DMS114 treated with DMSO at 0.1 percent for 48 hours (cell line): Measurements from ENCODE around the gene CELF2.

ENCODE experiments used
- DNase-seq: peaks from one replicate; lab custom pipeline; 2025; ENCODE audit not compliant: unreplicated experiment; lab: John Stamatoyannopoulos, UW

The CELF2 gene

DNA sequence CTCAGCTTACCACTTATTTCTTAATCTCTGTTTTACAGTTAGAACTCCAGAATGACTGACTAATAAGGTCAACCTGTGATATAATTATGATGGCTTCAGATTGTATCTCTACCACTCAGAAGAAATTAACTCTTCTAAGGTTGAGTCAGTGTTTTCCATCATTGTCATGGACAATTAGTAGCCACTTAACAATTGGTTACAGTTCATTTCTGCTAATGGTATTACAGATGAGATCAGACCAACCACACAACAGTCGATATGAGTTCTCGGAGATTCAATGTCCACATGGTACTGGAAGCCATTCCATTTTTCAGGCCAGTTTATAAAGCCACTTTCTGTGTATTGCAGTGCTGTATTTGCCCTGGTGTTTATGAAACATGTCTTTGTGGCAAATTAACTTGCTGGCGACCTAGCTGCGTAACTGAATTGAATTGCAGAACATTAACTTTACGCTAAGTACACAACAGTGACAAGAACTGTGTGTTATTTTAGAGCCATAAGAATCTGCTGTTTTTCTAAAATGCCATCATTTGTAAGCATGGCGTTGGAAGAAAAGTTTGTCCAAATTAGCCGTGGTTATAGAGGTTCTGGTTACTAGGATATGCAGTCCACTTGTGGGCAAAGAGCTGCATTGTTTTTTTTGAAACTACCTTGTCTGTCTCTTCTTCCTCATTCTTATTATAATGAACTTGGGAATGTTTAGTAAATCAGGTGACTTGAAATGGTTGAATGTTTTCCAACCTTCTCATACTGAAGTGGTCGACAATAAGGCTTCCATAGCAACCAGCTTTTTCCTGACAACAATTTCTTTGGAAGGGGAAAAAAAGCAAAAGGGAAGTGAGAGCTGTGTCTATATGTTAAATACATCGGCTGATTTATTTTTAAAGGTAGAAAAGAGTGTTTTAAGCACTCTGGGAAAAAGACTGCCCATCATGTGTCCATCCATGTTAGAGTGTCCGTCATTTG is 76.4 kb downstream of the CELF2 start:
- DNase-seq: no peak

DNA sequence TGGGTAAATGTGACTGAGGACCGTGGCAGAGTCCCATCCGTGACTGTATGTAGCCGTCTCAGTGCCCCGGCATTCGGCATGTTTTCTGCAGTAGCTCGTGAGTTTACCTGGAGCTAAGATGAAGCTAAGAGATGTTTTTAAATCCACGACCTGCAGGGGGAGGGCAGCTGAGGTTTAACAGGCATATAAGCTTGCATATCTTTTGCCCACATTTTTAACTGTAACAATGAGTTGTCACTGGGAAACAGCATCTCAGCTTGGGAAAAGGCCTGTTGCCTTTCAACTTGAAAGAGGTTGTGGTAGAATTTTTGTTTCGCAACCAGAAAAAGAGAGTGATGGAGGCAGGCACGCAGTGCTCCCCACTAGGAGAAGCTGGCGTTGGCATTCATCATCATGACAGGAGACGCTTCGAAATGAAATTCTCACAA is 77.7 kb downstream of the CELF2 start:
- no peak for DNase-seq

DNA sequence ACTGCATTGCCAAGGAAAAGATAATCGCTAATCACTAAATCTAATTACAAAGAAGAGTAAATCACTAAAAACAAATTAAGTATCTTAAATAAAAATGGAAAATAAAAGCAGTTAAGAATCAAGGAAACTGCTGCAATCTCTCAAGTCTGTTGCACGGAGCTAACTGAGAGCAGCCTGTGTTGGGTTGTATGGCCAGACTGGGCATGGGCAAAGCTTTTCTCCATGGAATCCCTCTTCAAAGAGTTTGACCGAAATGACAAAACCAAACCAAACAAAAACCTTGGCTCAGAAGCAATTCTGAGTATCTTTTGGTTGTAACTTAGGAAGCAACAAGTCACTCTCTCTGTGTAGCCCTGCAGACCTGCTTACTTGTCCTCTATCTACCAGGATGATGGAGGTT is 78.8 kb downstream of the CELF2 start:
- no peak for DNase-seq

DNA sequence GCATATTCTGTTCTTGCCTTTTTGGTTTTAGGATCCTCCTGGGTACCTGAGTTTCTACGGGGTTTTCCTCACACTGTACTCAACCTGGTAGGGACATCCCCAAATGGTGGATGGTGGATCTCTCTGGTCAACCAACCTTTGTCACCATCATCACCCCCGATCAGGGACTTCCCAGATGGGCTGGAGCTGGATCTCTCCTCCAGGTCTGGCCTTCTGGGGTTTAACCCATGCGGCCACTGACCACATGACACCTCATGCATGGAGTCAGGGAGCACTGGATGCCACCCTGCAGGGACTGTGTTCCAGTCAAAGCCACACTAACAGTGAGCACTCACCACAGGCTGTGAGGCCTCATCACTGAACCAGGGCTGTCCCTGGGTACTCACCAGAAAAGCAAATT is 80.0 kb downstream of the CELF2 start:
- no peak for DNase-seq

DNA sequence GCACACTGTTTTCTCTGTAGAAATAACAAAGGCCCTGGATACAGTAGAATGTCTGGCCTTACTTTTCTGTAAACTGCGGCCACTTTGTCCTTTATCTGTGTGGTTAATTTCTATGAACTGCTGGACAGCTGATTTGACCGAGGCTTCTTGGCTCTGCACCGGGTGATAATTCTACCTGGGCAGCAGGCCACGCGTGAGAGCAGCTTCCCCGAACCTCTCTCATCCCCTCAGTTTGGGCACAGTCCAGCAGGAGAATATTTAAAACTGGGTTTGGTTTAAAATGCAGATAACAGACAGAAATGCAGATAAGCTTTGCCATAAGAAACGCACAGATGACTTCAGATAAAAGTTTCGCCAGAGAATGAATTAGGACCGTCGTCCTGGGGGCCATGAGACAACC is 81.0 kb downstream of the CELF2 start:
- no peak for DNase-seq

DNA sequence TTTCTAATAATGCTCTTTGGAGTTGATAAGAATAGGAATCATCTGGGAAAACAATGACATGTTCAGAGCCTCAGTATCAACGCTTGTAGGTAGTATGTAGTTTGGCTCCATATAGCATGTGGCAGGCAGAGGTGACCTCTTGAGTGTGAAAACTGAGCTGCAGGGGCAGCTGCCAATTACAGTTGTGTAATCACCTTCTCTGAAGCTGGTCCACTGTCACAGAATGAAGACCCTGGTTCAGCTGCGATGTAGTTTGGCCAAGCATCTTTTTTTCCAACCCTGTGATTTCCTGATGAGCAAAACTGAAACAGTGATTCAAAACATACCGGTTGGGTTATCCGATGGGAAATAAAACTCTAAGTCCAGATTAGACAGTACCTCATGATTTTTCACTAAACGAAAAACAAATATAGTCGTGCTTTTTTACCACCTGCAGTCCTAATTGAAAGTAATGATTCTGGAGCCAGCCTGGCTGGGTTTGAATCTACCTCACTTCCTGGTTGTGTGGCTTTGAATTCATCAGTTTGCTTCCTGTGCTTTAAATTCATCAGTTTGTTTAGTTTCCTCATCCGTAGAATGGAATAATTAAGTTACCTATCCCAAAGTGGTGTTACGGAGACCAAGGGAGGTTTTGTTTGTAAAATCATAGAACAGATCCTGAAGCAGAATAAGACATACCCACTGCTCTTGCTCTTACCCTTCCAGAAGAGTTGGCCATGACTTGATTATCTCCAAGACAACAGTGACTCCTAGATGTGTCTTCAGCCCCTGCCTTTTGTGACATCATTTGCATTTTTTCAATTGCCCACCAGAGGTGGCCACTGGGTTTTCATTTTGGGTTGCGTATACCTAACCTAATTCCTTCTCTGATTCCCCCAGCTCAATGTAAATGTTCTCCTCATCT is 87.4 kb downstream of the CELF2 start:
- DNase-seq: no peak

DNA sequence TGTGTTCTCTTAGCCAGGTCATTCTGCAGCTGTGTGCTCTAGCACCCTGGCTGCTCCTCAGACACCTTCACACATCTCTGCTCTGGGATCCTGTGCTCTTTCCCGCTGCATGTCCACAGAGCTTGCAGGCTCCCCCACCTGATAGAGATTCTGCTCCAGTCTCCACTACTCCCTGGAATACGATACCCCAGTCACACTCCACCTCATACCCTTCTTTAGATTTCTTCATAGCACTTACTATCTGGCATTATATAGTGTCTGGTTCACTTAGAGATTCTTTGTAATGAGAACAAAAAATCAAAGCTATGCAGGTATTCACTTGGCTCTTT is 88.0 kb downstream of the CELF2 start:
- no peak for DNase-seq

DNA sequence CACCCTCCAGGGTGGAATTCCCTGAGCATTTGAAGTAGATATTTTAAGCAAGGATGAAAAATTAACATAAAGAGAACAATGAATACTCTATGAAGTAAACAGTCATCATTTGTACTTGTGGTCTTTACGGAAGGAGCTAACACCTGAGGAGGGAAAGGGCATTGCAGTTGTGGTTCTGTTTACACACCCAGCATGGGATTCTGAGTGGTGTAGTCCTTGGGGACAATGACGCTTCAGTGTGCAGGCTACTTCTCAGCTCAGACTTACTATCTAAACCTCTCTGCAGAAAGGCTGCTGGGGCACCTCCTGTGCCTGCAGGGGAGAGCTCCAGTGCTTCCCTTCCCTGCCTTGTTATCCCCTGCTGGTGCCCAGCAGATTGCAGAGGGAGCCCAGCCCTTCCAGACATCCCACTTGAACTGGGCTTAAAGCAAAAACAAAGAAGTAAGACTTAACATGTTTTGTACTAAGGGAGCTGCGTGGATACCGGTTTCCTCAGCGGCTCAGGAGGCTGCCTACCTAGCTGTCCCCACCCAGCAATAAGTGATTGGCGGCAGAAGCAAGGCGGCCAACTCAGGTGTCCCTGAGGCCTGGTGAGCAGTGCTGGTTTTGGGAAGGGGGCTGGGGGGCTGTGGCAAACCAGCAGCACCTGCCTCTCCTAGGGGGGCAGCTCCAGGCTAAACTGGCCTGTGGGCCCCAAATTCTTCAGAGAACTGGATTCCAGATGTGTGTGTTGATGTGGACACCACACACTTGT is 89.1 kb downstream of the CELF2 start:
- DNase-seq: no peak

DNA sequence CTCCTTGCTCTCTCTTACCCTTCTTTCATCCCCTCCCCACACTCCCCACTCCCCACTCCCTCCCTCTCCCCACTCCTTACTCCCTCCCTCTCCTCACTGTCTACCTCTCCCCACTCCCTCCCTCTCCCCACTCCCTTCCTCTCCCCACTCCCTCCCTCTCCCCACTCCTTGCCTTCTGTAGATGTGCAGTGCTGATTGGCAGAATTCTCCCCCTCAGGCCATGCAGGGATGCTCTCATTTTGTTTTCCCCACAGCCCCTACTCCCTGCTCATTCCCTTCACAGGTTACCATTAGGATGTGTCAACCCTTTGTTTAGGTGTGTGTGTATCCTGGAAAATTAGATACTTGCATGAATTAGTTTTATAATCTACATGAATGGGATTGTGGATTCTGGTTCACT is 90.3 kb downstream of the CELF2 start:
- no peak for DNase-seq

DNA sequence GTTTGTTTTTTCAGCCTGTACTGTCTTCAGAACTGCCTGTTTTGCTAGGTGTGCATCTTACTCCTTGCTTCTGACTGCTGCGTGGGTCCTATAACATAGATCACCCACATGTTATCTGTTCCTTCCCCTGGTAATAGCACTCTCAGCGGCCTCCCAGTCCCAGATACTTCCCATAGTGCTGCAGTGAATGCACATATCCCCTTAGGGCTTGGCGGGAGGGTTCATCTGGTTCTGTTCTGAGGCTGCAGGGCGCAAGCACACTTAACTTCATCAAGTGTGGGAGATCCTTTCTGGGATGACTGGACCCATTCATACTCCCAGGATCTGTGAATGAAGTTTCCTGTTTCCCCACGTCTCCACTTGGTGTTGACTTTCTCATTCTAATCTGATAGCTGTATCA is 90.7 kb downstream of the CELF2 start:
- no peak for DNase-seq

DNA sequence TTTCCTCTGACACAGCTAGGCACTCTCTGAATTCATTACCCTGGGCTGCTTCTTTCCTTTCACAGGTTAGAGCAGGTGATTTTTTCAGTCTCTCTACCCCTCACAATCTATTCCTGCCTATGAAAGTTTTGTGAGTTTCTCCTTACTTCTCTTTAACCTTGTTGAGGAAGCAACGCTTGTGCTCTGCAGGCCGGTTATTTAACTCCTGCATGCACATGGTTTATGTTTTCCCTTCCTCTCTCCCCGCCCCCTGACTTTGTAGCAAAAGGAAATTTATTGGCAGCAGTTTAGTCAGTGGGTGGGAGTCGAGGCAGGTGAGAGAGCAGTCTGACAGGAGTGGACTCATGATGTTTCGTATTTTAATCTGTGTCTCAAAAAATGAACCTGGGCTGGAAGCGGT is 91.9 kb downstream of the CELF2 start:
- no peak for DNase-seq

DNA sequence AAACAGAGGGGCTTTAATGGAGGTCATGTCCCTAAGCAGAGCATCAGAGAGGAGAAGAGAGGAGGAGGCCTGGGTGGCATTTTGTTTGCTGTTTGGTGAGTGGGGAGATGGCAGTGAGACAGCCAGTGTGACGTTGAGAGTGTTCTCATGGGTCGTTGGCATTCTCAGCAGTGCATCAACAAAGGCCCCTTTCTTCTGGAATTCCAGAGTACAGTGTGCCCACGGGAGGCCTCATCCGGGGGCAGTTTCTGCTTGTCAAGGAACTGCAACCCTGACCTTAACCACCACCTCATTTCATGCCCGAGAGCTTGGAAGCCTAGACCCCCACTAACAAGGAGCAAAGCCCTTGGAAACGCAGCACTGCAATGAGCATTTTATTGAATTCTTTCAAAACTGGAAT is 92.9 kb downstream of the CELF2 start:
- DNase-seq: no peak

DNA sequence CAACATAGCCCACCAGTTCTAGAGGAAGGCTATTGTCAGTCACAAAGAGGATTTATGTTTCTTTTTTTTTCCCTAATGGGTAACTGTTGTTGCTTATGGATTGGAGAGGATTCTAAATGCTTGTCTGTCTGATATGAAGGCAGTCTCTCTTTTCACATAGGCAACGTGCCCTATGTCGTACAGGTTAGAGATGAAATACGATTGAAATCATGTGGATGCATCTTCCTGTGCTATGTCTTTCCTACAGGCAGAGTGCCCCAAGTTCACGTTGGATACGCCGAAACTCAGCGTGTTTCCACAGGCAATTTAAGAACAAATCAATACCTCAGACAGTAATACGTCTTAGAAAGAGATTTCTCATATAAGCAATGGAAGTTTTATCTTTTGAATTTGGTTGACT is 93.8 kb downstream of the CELF2 start:
- DNase-seq: no peak

DNA sequence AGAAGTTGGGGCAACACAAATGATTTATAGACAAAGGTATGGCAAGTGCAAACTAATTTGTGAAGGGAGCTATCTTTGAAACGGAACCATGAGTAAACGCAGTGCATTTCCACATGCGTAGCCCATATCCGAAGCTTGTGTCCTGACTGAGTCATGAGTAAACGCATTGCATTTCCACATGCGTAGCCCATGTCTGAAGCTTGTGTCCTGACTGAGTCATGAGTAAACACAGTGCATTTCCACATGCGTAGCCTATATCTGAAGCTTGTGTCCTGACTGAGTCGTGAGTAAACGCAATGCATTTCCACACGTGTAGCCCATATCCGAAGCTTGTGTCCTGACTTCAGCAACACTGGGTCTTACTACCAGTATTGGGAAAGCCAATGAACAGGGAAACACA is 95.0 kb downstream of the CELF2 start:
- DNase-seq: no peak

DNA sequence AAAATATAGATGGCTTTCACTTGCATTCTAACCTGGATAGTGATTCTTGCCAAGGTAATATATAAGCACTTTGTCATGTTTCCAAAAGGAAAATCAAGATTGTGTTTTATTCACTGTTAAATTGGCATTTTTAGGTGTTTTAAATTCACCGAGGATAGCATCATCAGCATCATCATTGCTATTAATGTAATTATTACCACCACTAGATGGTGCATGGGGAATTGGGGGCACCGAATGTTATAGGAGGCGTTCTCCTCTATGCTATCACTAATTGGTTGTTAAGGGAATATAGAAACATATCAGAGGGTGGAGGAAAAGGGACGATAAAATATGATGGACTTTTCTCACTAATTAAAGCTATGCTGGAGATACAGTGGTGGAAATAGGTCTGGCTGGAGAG is 95.5 kb downstream of the CELF2 start:
- no peak for DNase-seq

DNA sequence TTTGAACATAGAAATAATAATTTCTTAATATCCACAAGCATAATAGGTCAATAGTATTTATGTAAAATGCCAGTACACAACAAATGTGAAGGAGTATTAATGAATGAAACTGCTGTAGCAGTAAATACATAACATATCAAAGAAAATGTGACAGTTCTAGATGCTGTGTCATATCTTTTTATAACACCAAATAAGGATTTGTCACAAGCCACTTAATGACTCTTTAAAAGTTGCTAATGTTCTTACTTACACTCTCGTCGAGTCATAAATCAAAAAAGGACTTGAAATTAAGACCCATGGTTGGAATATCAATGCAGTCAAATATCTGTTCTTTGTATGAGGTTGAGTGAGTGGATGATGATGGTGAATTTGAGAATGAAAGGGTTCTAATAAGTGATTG is 96.6 kb downstream of the CELF2 start:
- no peak for DNase-seq

DNA sequence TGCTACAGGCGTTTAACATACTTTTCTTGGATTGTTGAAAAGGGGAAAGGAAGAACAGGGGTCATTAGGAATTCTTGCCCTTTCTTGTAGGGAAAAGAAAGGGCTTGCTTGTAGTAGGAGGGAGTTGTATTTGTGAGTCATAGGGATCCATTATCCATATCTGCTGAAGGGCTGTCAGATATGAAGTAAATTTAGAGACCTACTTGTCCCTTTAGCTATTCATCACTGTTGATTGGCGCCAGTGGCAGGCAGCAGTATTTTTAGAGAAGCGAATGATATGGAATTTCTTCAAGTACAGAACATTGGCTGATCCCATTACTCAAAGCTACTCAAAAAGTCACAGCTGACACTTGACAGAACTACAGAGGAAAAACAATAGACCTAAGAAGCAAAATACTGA is 97.7 kb downstream of the CELF2 start:
- DNase-seq: no peak

DNA sequence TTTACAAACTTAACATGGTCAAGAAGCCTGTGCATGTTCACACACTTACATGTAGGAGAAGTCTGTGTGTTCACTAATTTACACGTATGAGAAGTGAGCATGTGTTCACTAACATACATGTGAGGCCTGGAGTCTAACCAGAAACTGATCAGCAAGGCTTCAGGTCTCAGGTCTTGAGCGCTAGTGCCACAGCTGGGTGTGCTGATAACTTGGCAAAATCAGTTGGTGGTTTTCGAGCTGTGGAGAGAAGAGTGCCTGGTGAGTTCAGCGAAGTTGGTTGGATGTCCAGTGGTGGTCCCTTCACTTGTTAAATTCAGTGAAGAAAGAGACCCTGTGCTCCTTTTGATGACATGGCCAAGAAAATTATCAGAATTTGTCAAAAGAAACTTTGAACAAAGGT is 98.7 kb downstream of the CELF2 start:
- DNase-seq: no peak

DNA sequence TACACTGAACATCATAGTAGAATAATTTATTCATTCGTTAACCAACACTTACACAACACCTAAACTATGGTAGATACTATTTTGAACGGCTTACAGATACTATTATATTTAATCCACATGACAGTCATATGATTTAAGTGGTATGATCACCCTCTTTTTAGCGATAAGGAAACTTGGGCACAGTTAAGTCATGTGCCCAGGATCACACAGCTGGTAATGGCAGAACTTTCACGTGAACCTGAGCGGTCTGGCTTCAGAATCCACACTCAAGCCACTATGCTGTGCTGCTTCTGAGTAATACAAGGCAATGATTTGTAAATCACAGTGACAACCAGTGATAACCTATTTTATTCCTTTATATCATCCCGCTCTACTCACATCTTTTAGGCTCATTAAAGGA is 99.1 kb downstream of the CELF2 start:
- no peak for DNase-seq

DNA sequence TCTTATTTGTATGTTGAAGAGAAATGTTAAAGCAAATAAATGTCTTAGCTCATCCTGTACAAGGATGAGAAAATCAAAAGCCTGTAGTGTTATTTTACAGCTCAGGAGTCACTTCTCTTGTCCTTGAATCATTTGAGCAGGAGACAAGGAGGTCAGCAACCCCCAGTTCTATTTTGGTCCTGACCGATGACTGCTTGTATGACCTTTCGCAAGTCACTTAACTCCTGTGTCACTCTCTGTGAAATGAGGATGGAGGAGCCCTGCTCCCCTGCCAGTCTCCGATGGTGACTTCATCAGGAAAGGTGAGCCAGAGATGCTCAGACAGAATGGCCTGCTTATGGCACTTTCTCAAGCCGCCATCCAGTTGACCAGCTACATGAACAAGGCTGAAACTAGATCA is 101.0 kb downstream of the CELF2 start:
- DNase-seq: no peak

DNA sequence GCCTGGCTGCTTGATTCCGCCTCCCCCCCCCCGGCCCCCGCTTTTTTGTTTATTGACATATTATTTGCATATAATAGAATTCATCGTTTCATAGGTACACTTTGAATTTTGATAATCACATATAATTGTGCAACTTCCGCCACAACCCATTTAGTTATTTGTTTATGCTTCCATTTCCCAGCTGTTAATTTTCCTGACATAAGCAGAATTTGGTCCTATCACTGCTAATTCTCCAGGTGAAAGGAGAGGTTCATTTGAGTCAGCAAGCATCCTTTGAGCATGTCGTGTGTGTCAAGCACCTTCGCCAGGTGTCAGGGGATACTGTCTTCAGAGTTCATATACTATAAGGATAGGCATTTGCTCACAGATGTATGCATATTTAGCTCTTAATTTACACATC is 102.2 kb downstream of the CELF2 start:
- no peak for DNase-seq
